ENCODE data around the gene CERKL. TPM values are rescaled to one million over a fixed set of nuclear protein-coding genes. Genes with fewer than 3 reads are reported as not detected.

Gene CERKL
- total RNA-seq, 1 donor from 2014 or later: 0.40 TPM

DNA sequence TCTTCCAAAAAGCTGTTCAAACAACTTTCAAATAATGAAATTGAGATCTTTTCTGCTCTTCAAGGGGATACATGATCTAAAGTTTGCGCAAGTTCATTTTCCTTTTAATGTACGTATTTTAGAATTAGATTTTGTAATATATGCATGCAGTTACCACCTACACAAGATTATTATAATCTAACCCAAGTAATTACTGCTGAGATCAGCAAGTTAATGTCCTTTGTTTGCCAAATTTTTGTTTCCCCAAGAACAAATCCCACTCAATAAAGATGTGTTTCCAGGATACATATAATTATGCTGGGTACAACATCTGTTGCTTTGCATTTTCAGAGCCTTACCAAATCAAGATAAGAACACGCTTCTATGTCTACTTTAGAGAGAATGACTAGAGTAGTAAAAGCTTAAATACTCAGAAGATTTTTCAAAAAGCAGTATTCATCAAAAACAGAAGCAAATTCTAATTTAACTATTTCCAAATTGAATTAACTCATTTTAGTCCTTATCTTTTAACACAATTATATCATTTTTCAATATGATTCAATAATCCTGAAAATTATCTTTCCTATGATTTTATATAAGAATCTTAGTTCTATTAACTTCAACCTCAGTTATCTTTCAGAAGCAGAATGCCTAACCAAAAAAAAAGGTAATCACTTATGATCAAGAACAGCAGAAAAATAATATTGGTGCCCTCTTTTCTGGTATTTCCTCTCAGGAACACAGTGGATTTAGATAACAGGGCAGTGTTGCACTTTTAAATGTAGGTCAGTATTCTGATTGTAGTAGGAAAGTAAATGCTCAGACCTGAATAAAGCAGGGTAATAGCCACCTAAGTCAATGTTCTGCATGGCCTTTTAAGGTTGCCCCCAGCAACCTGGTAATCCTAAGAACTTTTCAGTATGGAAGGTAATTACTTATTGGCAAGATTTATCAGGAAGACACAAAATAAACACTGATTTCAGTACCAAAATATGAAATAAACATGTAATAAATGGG lies 28.0 kb downstream of the CERKL start:
- DNase-seq (ENCODE audit: low read depth): no peak
- no peak overlapping the region for H3K4me3 ChIP-seq (ENCODE audit: low read depth, low read length)
- TF ChIP-seq, protein P1, sequence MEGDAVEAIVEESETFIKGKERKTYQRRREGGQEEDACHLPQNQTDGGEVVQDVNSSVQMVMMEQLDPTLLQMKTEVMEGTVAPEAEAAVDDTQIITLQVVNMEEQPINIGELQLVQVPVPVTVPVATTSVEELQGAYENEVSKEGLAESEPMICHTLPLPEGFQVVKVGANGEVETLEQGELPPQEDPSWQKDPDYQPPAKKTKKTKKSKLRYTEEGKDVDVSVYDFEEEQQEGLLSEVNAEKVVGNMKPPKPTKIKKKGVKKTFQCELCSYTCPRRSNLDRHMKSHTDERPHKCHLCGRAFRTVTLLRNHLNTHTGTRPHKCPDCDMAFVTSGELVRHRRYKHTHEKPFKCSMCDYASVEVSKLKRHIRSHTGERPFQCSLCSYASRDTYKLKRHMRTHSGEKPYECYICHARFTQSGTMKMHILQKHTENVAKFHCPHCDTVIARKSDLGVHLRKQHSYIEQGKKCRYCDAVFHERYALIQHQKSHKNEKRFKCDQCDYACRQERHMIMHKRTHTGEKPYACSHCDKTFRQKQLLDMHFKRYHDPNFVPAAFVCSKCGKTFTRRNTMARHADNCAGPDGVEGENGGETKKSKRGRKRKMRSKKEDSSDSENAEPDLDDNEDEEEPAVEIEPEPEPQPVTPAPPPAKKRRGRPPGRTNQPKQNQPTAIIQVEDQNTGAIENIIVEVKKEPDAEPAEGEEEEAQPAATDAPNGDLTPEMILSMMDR (conservative IDR thresholded peaks at IDR 0.05; ENCODE audit: low read depth, low read length): no peak

GRCh38 chr2:181627545-181627944 lies 29.4 kb downstream of the CERKL start:
- no peak overlapping the region for H3K4me3 ChIP-seq (ENCODE audit: low read depth, low read length)
- DNase-seq (ENCODE audit: low read depth): no peak
- TF ChIP-seq, protein P1 (conservative IDR thresholded peaks at IDR 0.05; ENCODE audit: low read depth, low read length): no peak

DNA sequence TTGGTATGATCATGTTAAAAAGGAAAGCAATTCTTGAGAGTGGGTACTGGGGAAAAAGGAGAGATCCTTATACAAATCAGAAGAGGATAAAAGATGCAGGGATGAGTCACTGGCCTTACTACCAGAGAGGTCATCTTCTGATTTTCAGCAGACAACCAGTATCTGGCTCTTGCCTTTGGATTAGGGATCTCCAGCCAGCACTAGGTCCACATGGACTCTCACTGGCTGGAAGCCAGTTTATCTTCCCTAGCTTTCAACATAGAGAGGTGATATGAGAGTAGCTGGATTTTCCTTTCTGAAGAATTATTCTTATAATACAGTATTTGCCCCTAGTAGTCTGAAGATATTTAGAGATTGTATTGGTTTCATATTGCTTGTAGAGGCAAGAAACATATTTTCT lies 30.2 kb downstream of the CERKL start:
- DNase-seq (ENCODE audit: low read depth): no peak
- H3K4me3 ChIP-seq (ENCODE audit: low read depth, low read length): no peak overlapping the region
- TF ChIP-seq, protein P1 (conservative IDR thresholded peaks at IDR 0.05; ENCODE audit: low read depth, low read length): no peak

DNA sequence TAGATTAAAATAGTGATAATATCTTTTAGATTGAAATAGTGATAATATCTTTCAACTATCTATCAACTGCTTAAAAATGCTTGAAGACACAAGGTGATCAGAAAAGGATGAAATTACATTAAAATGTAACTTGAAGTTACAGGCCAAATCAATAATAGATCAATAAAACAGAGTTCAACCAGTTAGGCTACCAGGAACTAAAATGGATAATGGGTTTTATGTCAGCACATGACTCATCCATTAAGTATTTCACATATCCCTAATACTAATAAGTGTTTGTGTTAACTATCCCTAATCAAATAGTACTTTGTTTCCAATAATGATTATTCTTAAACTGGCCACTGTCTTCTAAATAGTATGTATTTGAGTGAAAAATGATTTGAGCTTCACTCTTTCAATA lies 33.7 kb downstream of the CERKL start:
- TF ChIP-seq, protein P1 (conservative IDR thresholded peaks at IDR 0.05; ENCODE audit: low read depth, low read length): no peak
- no peak for DNase-seq (ENCODE audit: low read depth)
- no peak overlapping the region for H3K4me3 ChIP-seq (ENCODE audit: low read depth, low read length)

DNA sequence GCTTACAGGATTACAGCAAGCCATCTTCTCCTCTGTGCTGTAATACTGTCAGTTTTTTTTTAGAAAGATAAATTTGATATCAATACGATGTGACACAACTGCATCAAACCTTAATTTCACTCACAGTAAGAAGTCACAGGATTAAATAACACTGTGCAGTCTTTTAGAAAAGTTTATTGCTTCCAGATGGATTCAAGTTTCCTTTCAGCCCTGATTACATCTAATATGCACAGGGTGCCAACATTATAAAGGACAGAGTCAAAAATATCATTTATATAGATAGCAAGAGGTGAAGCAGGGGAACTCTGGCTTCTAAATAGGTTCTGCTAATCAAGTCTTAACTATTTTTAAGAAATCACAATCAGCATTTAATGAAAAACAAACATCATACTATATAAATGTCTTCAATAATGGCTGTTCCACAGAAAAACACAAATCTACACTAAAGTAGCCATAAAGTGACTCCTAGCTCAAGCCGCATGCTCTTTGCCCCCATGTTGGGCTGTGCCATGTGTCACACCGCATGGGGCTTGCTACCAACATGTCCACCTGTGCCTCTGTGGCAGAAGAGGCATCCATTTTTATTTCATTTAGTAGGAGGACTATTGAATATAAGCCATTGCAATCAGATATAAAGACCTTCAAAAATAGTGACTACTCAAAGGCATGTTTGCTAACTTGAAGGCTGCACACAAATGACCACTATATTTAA lies 35.0 kb downstream of the CERKL start:
- DNase-seq (ENCODE audit: low read depth): no peak
- no peak overlapping the region for H3K4me3 ChIP-seq (ENCODE audit: low read depth, low read length)
- TF ChIP-seq, protein P1 (conservative IDR thresholded peaks at IDR 0.05; ENCODE audit: low read depth, low read length): no peak

DNA sequence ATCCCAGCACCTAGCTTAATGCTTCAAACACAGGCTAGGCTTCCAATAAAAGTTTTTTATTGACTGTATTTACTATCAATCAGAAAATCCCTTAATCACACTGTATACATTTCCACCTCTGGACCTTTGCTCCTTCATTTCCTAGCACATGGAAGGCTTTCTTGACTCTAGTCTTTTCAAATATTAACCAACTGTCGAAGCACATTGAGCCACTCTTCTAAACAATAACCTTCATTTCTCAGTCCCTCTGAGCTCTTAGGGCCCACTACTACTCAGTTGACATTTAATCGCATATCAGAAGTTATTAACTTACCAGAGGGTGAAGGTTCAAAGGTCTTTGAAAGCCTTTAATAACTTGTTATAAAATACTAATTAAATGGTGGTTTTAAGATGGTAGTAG lies 37.4 kb downstream of the CERKL start:
- H3K4me3 ChIP-seq (ENCODE audit: low read depth, low read length): no peak overlapping the region
- TF ChIP-seq, protein P1 (conservative IDR thresholded peaks at IDR 0.05; ENCODE audit: low read depth, low read length): no peak

More for the DNA sequence above, 37.4 kb downstream of the CERKL start:
- no peak for DNase-seq (ENCODE audit: low read depth)
